ENCODE measurements around the gene TOLLIP.
A peak's percentile ranks its signal among the peaks of the same experiment; 100 is the strongest.

TOLLIP gene

GRCh38 chr11:1343391-1344055, 34.1 kb upstream of the TOLLIP start:
- peak; percentile 28 for DNase-seq

GRCh38 chr11:1342946-1343345, 33.5 kb upstream of the TOLLIP start:
- peak; percentile 40 for DNase-seq

- peak; percentile 15 for DNase-seq
Observed at GRCh38 chr11:1341928-1342524, 32.6 kb upstream of the TOLLIP start.

- peak; percentile 35 for DNase-seq
Observed at GRCh38 chr11:1341226-1341625, 31.8 kb upstream of the TOLLIP start.

- DNase-seq: peak; percentile 28
Observed at GRCh38 chr11:1340111-1340510, 30.7 kb upstream of the TOLLIP start.

- no peak for DNase-seq
Observed at GRCh38 chr11:1339066-1339675, 29.7 kb upstream of the TOLLIP start.

- peak; percentile 51 for DNase-seq
Observed at GRCh38 chr11:1338201-1339065, 29.0 kb upstream of the TOLLIP start.

GRCh38 chr11:1337647-1338007, 28.2 kb upstream of the TOLLIP start:
- DNase-seq: peak; percentile 50

GRCh38 chr11:1336836-1337646, 27.6 kb upstream of the TOLLIP start:
- DNase-seq: peak; percentile 76

- DNase-seq: peak; percentile 82
Observed at GRCh38 chr11:1335811-1336761, 26.7 kb upstream of the TOLLIP start.

GRCh38 chr11:1335264-1335810, 25.9 kb upstream of the TOLLIP start:
- no peak for DNase-seq

GRCh38 chr11:1333860-1334259, 24.4 kb upstream of the TOLLIP start:
- DNase-seq: peak; percentile 46

- DNase-seq: no peak
Observed at GRCh38 chr11:1333091-1333772, 23.8 kb upstream of the TOLLIP start.

- peak; percentile 53 for DNase-seq
Observed at GRCh38 chr11:1330473-1330872, 21.0 kb upstream of the TOLLIP start.

GRCh38 chr11:1327064-1327460, 17.6 kb upstream of the TOLLIP start:
- DNase-seq: peak; percentile 30

GRCh38 chr11:1326435-1327063, 17.1 kb upstream of the TOLLIP start:
- DNase-seq: peak; percentile 20

- peak; percentile 45 for DNase-seq
Observed at GRCh38 chr11:1323774-1324173, 14.3 kb upstream of the TOLLIP start.

- no peak for DNase-seq
Observed at GRCh38 chr11:1317993-1318392, 8.6 kb upstream of the TOLLIP start.

- DNase-seq: no peak
Observed at GRCh38 chr11:1317432-1317831, 8.0 kb upstream of the TOLLIP start.
